HUES64 (cell line): Measurements from ENCODE around the gene TMA7.

Experiments used
- H3K27ac ChIP-seq: 2 replicates; pipeline ENCODE4 v1.7.0; 2013; ENCODE audit warnings: low read depth, low read length, inconsistent platforms
- H3K27me3 ChIP-seq: 2 replicates; pipeline ENCODE4 v1.6.1; 2013; ENCODE audit warnings: mild to moderate bottlenecking, low read length; ENCODE audit not compliant: insufficient read depth
- H3K36me3 ChIP-seq: 2 replicates; pipeline ENCODE4 v1.6.1; 2013; ENCODE audit warnings: mild to moderate bottlenecking, low read length; ENCODE audit not compliant: insufficient read depth
- H3K4me1 ChIP-seq: 2 replicates; pipeline ENCODE4 v1.6.1; 2013; ENCODE audit warnings: mild to moderate bottlenecking, low read length, moderate library complexity; ENCODE audit not compliant: insufficient read depth
- H3K4me3 ChIP-seq: 2 replicates; pipeline ENCODE4 v1.5.1; 2013; ENCODE audit warnings: mild to moderate bottlenecking, low read length, moderate library complexity
- H3K9ac ChIP-seq: 2 replicates; pipeline ENCODE4 v1.6.1; 2013; ENCODE audit warnings: mild to moderate bottlenecking, low read depth, low read length
- H3K9me3 ChIP-seq: 2 replicates; pipeline ENCODE4 v1.6.1; 2013; ENCODE audit warnings: low read depth, low read length; ENCODE audit not compliant: insufficient read depth
- WGBS: fragments of 150-250, 120-280 bp; methylation state at CpG from one replicate; pipeline ENCODE4 v1.1.7; 2013; ENCODE audit warnings: missing lambda C conversion rate; 5-methylcytosine and 5-hydroxymethylcytosine counted together

The TMA7 gene

DNA sequence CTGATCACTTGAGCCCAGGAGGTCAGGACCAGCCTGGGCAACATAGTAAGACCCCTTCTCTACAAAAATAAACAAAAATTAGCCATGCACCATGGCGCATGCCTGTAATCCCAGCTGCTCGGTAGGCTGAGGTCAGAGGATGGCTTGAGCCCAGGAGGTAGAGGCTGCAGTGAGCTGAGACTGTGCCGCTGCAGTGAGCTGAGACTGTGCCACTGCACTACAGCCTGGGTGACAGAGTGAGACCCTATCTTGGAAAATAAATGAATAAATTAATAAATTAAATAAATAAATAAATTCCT lies 53.1 kb downstream of the TMA7 start:
- Histone ChIP-seq H3K9ac (no peak overlapping the region), H3K27ac (no peak overlapping the region), H3K9me3 (no peaks in the 10 kb centered on the region), H3K27me3 (no peaks in the 10 kb centered on the region), H3K36me3 (peaks cover 37% of the 10 kb centered on the region), H3K4me3 (no peak overlapping the region), H3K4me1 (peaks cover 3% of the 10 kb centered on the region; the same call in 1 of the 2 replicates)
- WGBS = 96% methylated on average over 3 of the region's 3 CpGs
